HEK293 (cell line): ENCODE measurements around the gene KRTAP10-7.

Experiments
- CTCF ChIA-PET: fragments of 350-600 bp; formaldehyde crosslinking; extraction: SDS; loops from one replicate; lab custom pipeline; 2021; ENCODE audit warnings: antibody characterized with exemption; lab: Yijun Ruan, JAX
- POLR2A ChIA-PET: fragments of 300-600 bp; formaldehyde crosslinking; extraction: SDS; loops from one replicate; lab custom pipeline; 2020; ENCODE audit warnings: antibody characterized with exemption, inconsistent platforms; lab: Yijun Ruan, JAX
- H3K27ac ChIP-seq: fragments of 200-500 bp; sonication (Bioruptor generic); 2 replicates; pipeline ENCODE4 v1.5.1; 2014; ENCODE audit warnings: low read depth, low read length, control low read depth, inconsistent platforms; ENCODE audit errors: extremely low read depth
- H3K36me3 ChIP-seq, 2 experiments: fragments of 200-500 bp in 1 of 2; sonication (Bioruptor generic) in 1 of 2; 1 replicate in 1 of 2; 2 replicates in 1 of 2; pipeline ENCODE4 v1.5.1; 2014 to 2017; ENCODE audit warnings: inconsistent platforms in 2 of 2, low read length in 2 of 2; ENCODE audit not compliant: control insufficient read depth in 2 of 2, insufficient read depth in 1 of 2
- H3K4me1 ChIP-seq: fragments of 200-500 bp; sonication (Bioruptor generic); 2 replicates; pipeline ENCODE4 v1.5.1; 2014; ENCODE audit warnings: mild to moderate bottlenecking, low read length, inconsistent platforms; ENCODE audit not compliant: control insufficient read depth, insufficient read depth
- H3K4me3 ChIP-seq: 2 replicates; pipeline ENCODE4 v1.5.1; 2011; ENCODE audit warnings: low read depth, mild to moderate bottlenecking, control low read depth, low read length, moderate library complexity
- H3K9me3 ChIP-seq: fragments of 200-500 bp; sonication (Bioruptor generic); 2 replicates; pipeline ENCODE4 v1.5.1; 2014; ENCODE audit warnings: low read depth, low read length, inconsistent platforms; ENCODE audit not compliant: control insufficient read depth, insufficient read depth
- ATF2 ChIP-seq: fragments of 450-650 bp; formaldehyde crosslinking; IDR thresholded peaks from 2 replicates; pipeline ENCODE4 v1.5.1; 2016; ENCODE audit warnings: missing biosample characterization, missing genetic modification characterization, low read depth
- CTCF ChIP-seq: fragments of 450-650 bp; formaldehyde crosslinking; IDR thresholded peaks from 2 replicates; pipeline ENCODE4 v1.5.1; 2016; ENCODE audit warnings: missing biosample characterization, missing genetic modification characterization
- EGR2 ChIP-seq: fragments of 450-650 bp; formaldehyde crosslinking; IDR thresholded peaks from 2 replicates; pipeline ENCODE4 v1.5.1; 2016; ENCODE audit warnings: low read depth, missing biosample characterization, missing genetic modification characterization
- FEZF1 ChIP-seq: fragments of 450-650 bp; formaldehyde crosslinking; IDR thresholded peaks from 2 replicates; pipeline ENCODE4 v1.5.1; 2016; ENCODE audit warnings: missing biosample characterization, missing genetic modification characterization
- KLF1 ChIP-seq: fragments of 450-650 bp; formaldehyde crosslinking; IDR thresholded peaks from 2 replicates; pipeline ENCODE4 v1.5.1; 2016; ENCODE audit warnings: missing biosample characterization, missing genetic modification characterization
- OSR2 ChIP-seq: fragments of 450-650 bp; formaldehyde crosslinking; IDR thresholded peaks from 2 replicates; pipeline ENCODE4 v1.5.1; 2016; ENCODE audit warnings: missing biosample characterization, missing genetic modification characterization
- PRDM10 ChIP-seq: fragments of 450-650 bp; formaldehyde crosslinking; IDR thresholded peaks from 2 replicates; pipeline ENCODE4 v1.5.1; 2016; ENCODE audit warnings: missing biosample characterization, missing genetic modification characterization
- PRDM2 ChIP-seq: fragments of 450-650 bp; formaldehyde crosslinking; IDR thresholded peaks from 2 replicates; pipeline ENCODE4 v1.5.1; 2016; ENCODE audit warnings: missing biosample characterization, missing genetic modification characterization, borderline replicate concordance
- RBAK ChIP-seq: fragments of 450-650 bp; formaldehyde crosslinking; IDR thresholded peaks from 2 replicates; pipeline ENCODE4 v1.5.1; 2016; ENCODE audit warnings: missing biosample characterization, missing genetic modification characterization
- ZBTB20 ChIP-seq: fragments of 450-650 bp; formaldehyde crosslinking; IDR thresholded peaks from 2 replicates; pipeline ENCODE4 v1.5.1; 2016; ENCODE audit warnings: missing biosample characterization, missing genetic modification characterization
- ZBTB7A ChIP-seq: fragments of 450-650 bp; formaldehyde crosslinking; IDR thresholded peaks from 2 replicates; pipeline ENCODE4 v1.5.1; 2016; ENCODE audit warnings: low read depth, missing biosample characterization, missing genetic modification characterization
- ZBTB8A ChIP-seq: fragments of 450-650 bp; formaldehyde crosslinking; IDR thresholded peaks from 2 replicates; pipeline ENCODE4 v1.5.1; 2016; ENCODE audit warnings: missing biosample characterization, missing genetic modification characterization
- ZFP69B ChIP-seq: fragments of 450-650 bp; formaldehyde crosslinking; IDR thresholded peaks from 2 replicates; pipeline ENCODE4 v1.5.1; 2016; ENCODE audit warnings: missing biosample characterization, missing genetic modification characterization
- ZNF132 ChIP-seq: fragments of 450-650 bp; formaldehyde crosslinking; IDR thresholded peaks from 2 replicates; pipeline ENCODE4 v1.5.1; 2017; ENCODE audit warnings: missing biosample characterization, missing genetic modification characterization, borderline replicate concordance
- ZNF16 ChIP-seq: fragments of 450-650 bp; formaldehyde crosslinking; IDR thresholded peaks from 2 replicates; pipeline ENCODE4 v1.5.1; 2016; ENCODE audit warnings: low read depth, missing biosample characterization, missing genetic modification characterization
- ZNF23 ChIP-seq: fragments of 450-650 bp; formaldehyde crosslinking; IDR thresholded peaks from 2 replicates; pipeline ENCODE4 v1.5.1; 2016; ENCODE audit warnings: missing biosample characterization, missing genetic modification characterization, borderline replicate concordance
- ZNF362 ChIP-seq: fragments of 450-650 bp; formaldehyde crosslinking; IDR thresholded peaks from 2 replicates; pipeline ENCODE4 v1.5.1; 2016; ENCODE audit warnings: missing biosample characterization, missing genetic modification characterization
- ZNF747 ChIP-seq: fragments of 450-650 bp; formaldehyde crosslinking; IDR thresholded peaks from 2 replicates; pipeline ENCODE4 v1.5.1; 2016; ENCODE audit warnings: missing biosample characterization, missing genetic modification characterization

Gene KRTAP10-7

GRCh38 chr21:44564886-44565598 lies 35.4 kb upstream of the KRTAP10-7 start:
- no peaks in the 10 kb centered on the region for H3K4me1 ChIP-seq
- TF ChIP-seq CTCF (tag by site-specific recombination) (no peak), ATF2 (tag by site-specific recombination) (no peak), RBAK (tag by site-specific recombination) (no peak), ZBTB8A (tag by site-specific recombination) (no peak), ZFP69B (tag by site-specific recombination) (no peak), ZNF23 (tag by site-specific recombination) (no peak), ZNF132 (tag by site-specific recombination) (no peak), ZNF362 (no peak), PRDM10 (no peak), OSR2 (tag by site-specific recombination) (no peak), KLF1 (no peak), ZBTB7A (tag by site-specific recombination) (no peak), EGR2 (tag by site-specific recombination) (no peak), ZBTB20 (tag by site-specific recombination) (no peak), ZNF747 (tag by site-specific recombination) (no peak), ZNF16 (tag by site-specific recombination) (no peak), PRDM2 (tag by site-specific recombination) (no peak), FEZF1 (tag by site-specific recombination) (no peak)
- TF ChIP-seq, all 188 proteins: peak for 0
- CTCF ChIA-PET: no interaction called here
- H3K4me3 ChIP-seq: no peak overlapping the region
- POLR2A ChIA-PET: no interaction called here
- no peaks in the 10 kb centered on the region for H3K9me3 ChIP-seq
- H3K27ac ChIP-seq: no peak overlapping the region
- no peaks in the 10 kb centered on the region for H3K36me3 ChIP-seq
